PC-9 (cell line): ENCODE data around the gene BIK. TPM values are rescaled to one million over a fixed set of nuclear protein-coding genes. Genes with fewer than 3 reads are reported as not detected.

Experiments
- BruUV-seq: library from RNA; stranded (reverse); fragments of 400-500 nt; replicated peaks from 2 replicates; lab custom pipeline; 2021; lab: Mats Ljungman, UMichigan
- CTCF ChIA-PET: fragments of 300-600 bp; sonication (Branson Sonifier 250); formaldehyde crosslinking; loops from one replicate; lab custom pipeline; 2022; ENCODE audit warnings: antibody characterized with exemption; lab: Charles Lee
- POLR2A ChIA-PET: fragments of 300-600 bp; sonication (Branson Sonifier 250); formaldehyde crosslinking; loops from one replicate; lab custom pipeline; 2022; ENCODE audit warnings: antibody characterized with exemption; ENCODE audit not compliant: unreplicated experiment; lab: Charles Lee
- DNase-seq, 2 experiments: peaks; one replicate each; pipeline versions ENCODE4 v3.0.0 to v3.0.0-alpha.2; 2015 to 2022; ENCODE audit warnings: mixed read lengths in 1 of 2
- H2AFZ ChIP-seq: fragments of 200-600 bp; sonication (generic); 2 replicates; pipeline ENCODE4 v1.8.1; 2017; ENCODE audit warnings: antibody characterized with exemption
- H3F3A ChIP-seq: fragments of 200-600 bp; sonication (generic); 2 replicates; pipeline ENCODE4 v1.8.1; 2017; ENCODE audit warnings: antibody characterized with exemption, mild to moderate bottlenecking, low read depth; ENCODE audit not compliant: insufficient read depth
- H3K27ac ChIP-seq: fragments of 200-600 bp; sonication (generic); 2 replicates; pipeline ENCODE4 v1.6.1; 2016; ENCODE audit warnings: mixed run types
- H3K27me3 ChIP-seq: fragments of 200-600 bp; sonication (generic); 2 replicates; pipeline ENCODE4 v1.6.1; 2016; ENCODE audit warnings: low read depth, mixed run types; ENCODE audit not compliant: insufficient read depth
- H3K36me3 ChIP-seq: fragments of 200-600 bp; sonication (generic); 2 replicates; pipeline ENCODE4 v1.6.1; 2016; ENCODE audit warnings: low read depth, mixed run types
- H3K4me1 ChIP-seq: fragments of 200-600 bp; sonication (generic); replicated peaks from 2 replicates; pipeline ENCODE4 v1.6.1; 2016; ENCODE audit warnings: mixed run types; ENCODE audit not compliant: insufficient read depth
- H3K4me2 ChIP-seq: fragments of 200-600 bp; sonication (generic); 2 replicates; pipeline ENCODE4 v1.6.1; 2017; ENCODE audit warnings: mixed run types
- H3K4me3 ChIP-seq: fragments of 200-600 bp; sonication (generic); 2 replicates; pipeline ENCODE4 v1.6.1; 2016; ENCODE audit warnings: mixed run types
- H3K79me2 ChIP-seq: fragments of 200-600 bp; sonication (generic); 2 replicates; pipeline ENCODE4 v1.6.1; 2017; ENCODE audit warnings: low read depth, mixed run types
- H3K9me2 ChIP-seq: fragments of 200-600 bp; sonication (generic); 2 replicates; pipeline ENCODE4 v1.8.1; 2017; ENCODE audit warnings: mild to moderate bottlenecking; ENCODE audit not compliant: insufficient read depth
- H3K9me3 ChIP-seq: fragments of 200-600 bp; sonication (generic); 2 replicates; pipeline ENCODE4 v1.8.1; 2016; ENCODE audit warnings: low read depth; ENCODE audit not compliant: insufficient read depth
- H4K20me1 ChIP-seq: fragments of 200-600 bp; sonication (generic); 2 replicates; pipeline ENCODE4 v1.8.1; 2017; ENCODE audit not compliant: insufficient read depth
- EZH2 ChIP-seq: fragments of 200-600 bp; sonication (generic); IDR thresholded peaks from 2 replicates; pipeline ENCODE4 v1.8.0; 2017; ENCODE audit warnings: antibody characterized with exemption, low read depth
- intact Hi-C: fragments of 100-400 bp; cut with micrococcal nuclease; formaldehyde crosslinking; loops from one replicate; pipeline ENCODE4 v1.10.0; 2022; ENCODE audit not compliant: unreplicated experiment
- total RNA-seq: library from RNA; stranded (reverse); gene quantifications from 2 replicates; pipeline ENCODE4 v1.2.3, GENCODE V29; 2021
- TF ChIP-seq, protein P1 (sequence below): fragments of 200-600 bp; sonication (generic); conservative IDR thresholded peaks from 2 replicates; pipeline ENCODE4 v1.6.1; 2017; ENCODE audit warnings: mixed run types, antibody characterized with exemption, mild to moderate bottlenecking, moderate library complexity

The BIK gene
- total RNA-seq, 1 experiment from 2014 or later = 10.6 TPM

DNA sequence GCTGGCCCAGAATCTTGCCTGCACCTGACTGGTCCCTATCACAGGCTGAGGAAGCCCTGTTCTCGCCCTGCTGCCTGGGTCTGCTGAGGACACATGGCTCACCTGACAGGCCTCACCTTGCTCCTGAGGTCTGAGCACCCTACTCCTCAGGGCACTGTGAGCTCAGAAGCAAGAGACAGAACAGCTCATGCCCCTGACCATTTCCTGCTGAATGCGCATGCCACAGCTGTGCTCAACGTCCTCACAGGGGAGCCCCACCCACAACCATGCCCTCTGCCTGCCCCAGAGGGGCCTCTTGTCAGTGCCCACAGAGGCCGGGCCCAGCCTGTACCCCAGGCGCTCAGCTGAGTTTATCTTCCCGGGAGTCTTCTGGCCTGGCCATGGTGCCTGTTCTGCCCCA, 38.0 kb downstream of the BIK start:
- H3K9me2 ChIP-seq = no peaks in the 10 kb centered on the region
- no peaks in the 10 kb centered on the region for H3K36me3 ChIP-seq
- no peak overlapping the region for H3K27ac ChIP-seq
- ChIA-PET POLR2A (interaction anchor here (0.6 kb wide), 1 partner anchor 22 kb away, joined by 5 read pairs; no protein-coding TSS in a partner anchor), CTCF (interaction anchor here (0.5 kb wide), 1 partner anchor 19 kb away, joined by 9 read pairs; no protein-coding TSS in a partner anchor)
- TF ChIP-seq, protein P1, sequence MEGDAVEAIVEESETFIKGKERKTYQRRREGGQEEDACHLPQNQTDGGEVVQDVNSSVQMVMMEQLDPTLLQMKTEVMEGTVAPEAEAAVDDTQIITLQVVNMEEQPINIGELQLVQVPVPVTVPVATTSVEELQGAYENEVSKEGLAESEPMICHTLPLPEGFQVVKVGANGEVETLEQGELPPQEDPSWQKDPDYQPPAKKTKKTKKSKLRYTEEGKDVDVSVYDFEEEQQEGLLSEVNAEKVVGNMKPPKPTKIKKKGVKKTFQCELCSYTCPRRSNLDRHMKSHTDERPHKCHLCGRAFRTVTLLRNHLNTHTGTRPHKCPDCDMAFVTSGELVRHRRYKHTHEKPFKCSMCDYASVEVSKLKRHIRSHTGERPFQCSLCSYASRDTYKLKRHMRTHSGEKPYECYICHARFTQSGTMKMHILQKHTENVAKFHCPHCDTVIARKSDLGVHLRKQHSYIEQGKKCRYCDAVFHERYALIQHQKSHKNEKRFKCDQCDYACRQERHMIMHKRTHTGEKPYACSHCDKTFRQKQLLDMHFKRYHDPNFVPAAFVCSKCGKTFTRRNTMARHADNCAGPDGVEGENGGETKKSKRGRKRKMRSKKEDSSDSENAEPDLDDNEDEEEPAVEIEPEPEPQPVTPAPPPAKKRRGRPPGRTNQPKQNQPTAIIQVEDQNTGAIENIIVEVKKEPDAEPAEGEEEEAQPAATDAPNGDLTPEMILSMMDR = no peak
- TF ChIP-seq EZH2 = no peak
- no peaks in the 10 kb centered on the region for H3K9me3 ChIP-seq
- BruUV-seq = no TSS peak
- H3K27me3 ChIP-seq = no peaks in the 10 kb centered on the region
- intact Hi-C loops = no loop called here
- DNase-seq = no peak
- no peak overlapping the region; the same call in 1 of the 2 replicates for H3K4me2 ChIP-seq
- H4K20me1 ChIP-seq = no peaks in the 10 kb centered on the region
- peaks cover 17% of the 10 kb centered on the region for H3K79me2 ChIP-seq
- peaks cover 23% of the 10 kb centered on the region for H3F3A ChIP-seq
- H2AFZ ChIP-seq = 0 out of 2 replicates have a peak overlapping the region, but pooled peaks have one; percentile 53
- peaks cover 17% of the 10 kb centered on the region for H3K4me1 ChIP-seq
- no peak overlapping the region for H3K4me3 ChIP-seq

DNA sequence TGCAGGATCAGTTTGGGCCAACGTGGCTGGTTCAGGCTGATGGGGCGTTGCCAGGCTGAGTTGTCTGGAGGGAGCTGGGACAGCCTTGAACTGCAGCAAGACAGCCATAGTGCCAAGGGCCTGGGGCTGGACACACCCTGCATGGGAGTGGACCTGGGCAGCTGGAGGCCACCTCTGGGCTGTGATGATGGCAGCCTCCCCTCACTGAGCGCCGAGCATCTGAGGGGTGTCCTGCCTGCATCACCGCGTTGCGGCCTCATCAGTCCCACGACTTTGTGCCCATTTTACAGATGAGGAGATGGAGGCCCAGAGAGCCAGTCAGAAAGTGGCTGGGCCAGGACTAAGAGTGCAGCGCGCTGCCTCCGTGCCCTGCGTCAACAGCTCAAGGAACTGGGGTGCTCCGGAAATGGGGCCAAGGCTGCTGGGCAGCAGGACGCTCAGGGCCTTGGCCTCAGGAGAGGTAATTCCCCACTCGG, 40.2 kb downstream of the BIK start:
- H3K27ac ChIP-seq = no peak overlapping the region
- H4K20me1 ChIP-seq = no peaks in the 10 kb centered on the region; the same call in 1 of the 2 replicates
- intact Hi-C loops = loop anchor here (5.0 kb wide), 1 partner anchor 37 kb away; the partner anchor contains the start of gene TTLL12

DNA sequence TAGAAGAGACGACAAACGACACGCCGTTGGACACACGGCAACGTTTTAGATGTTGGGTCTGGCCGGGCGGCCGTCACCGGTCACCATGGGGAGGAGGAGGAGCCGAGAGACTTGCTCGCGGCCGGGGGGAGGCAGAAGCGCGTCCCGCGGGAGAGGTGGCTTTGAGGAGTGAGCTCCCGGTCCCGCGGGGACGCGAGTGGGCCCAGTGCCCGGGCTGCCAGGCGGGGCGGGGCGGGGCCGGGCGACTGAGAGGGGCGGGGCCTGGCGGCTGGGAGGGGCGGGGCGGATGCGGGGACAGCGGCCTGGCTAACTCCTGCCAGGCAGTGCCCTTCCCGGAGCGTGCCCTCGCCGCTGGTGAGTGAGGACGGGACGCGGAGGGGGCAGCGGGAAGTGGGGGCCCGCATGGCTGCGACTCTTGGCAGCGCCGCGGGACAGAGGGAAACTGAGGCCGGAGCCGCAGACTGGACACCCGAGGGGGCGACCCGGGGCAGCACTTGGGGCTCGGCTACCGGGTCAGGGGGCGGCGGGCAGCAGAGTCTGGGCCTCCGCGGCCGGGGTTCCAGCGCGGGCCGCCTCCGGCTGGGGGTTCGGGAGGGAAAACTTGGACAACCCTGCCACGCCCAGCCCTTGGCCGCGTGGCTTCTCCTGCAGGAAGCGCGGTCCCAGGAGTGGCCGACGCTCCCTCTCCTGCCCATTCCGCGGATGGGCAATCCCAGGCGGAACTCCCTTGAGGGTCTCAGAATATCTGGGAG, 40.9 kb downstream of the BIK start, which contains the start of gene TSPO:
TSPO (plus strand) TSS at position 309 of the 752 bp plus-strand sequence. CDS start 7,680 bp downstream, outside the sequence.
- TF ChIP-seq, protein P1 = no peak
- TF ChIP-seq EZH2 = no peak
- Histone ChIP-seq H3K79me2 (peaks cover 41% of the 10 kb centered on the region), H3K9me3 (no peaks in the 10 kb centered on the region), H4K20me1 (peaks cover under 1% of the 10 kb centered on the region; the same call in 1 of the 2 replicates), H3K4me2 (peak within 1 kb of the TSS; percentile 99), H3K4me3 (peak within 1 kb of the TSS; percentile 88), H3K4me1 (peaks cover 20% of the 10 kb centered on the region), H3K9me2 (no peaks in the 10 kb centered on the region), H3F3A (peaks cover 14% of the 10 kb centered on the region; the same call in 1 of the 2 replicates), H2AFZ (peak within 1 kb of the TSS; percentile 93), H3K27ac (peak within 1 kb of the TSS; percentile 45; the same call in 1 of the 2 replicates), H3K27me3 (no peaks in the 10 kb centered on the region), H3K36me3 (no peaks in the 10 kb centered on the region)
- BruUV-seq = TSS peak; percentile 38
- intact Hi-C loops = loop anchor here (5.0 kb wide), 1 partner anchor 36 kb away; the partner anchor contains the start of gene TTLL12
- peak; percentile 34 to 60 for DNase-seq
- POLR2A ChIA-PET = interaction anchor here (0.5 to 1.0 kb wide), 5 partner anchors 24 to 232 kb away, joined by 3 to 20 read pairs (median 4); no protein-coding TSS in a partner anchor
- CTCF ChIA-PET = no interaction called here

More for the DNA sequence above, 40.2 kb downstream of the BIK start:
- no peak for TF ChIP-seq EZH2
- TF ChIP-seq, protein P1 = no peak
- H3K9me2 ChIP-seq = no peaks in the 10 kb centered on the region
- H3K4me3 ChIP-seq = peak overlapping the region; percentile 88
- H2AFZ ChIP-seq = peak overlapping the region; percentile 93
- peak overlapping the region; percentile 99 for H3K4me2 ChIP-seq
- BruUV-seq = no TSS peak
- peaks cover 20% of the 10 kb centered on the region for H3K4me1 ChIP-seq
- no peak for DNase-seq
- no peaks in the 10 kb centered on the region for H3K27me3 ChIP-seq
- H3K36me3 ChIP-seq = no peaks in the 10 kb centered on the region
- ChIA-PET CTCF (no interaction called here), POLR2A (interaction anchor here (0.5 to 0.7 kb wide), 4 partner anchors 24 to 231 kb away, joined by 3 to 20 read pairs (median 6); no protein-coding TSS in a partner anchor)
- no peaks in the 10 kb centered on the region for H3K9me3 ChIP-seq
- H3F3A ChIP-seq = peaks cover 18% of the 10 kb centered on the region
- H3K79me2 ChIP-seq = peaks cover 38% of the 10 kb centered on the region
